KOPT-K1 (cell line): ENCODE measurements around the gene CFAP69.

Experiments
- H3K27ac ChIP-seq: fragments of 200-600 bp; sonication (generic); 2 replicates; pipeline ENCODE4 v1.5.1; 2016; ENCODE audit warnings: antibody characterized with exemption, mild to moderate bottlenecking, low read depth, low read length; ENCODE audit not compliant: poor library complexity, severe bottlenecking
- H3K36me3 ChIP-seq: fragments of 200-600 bp; sonication (generic); 2 replicates; pipeline ENCODE4 v1.5.1; 2017; ENCODE audit warnings: antibody characterized with exemption, mild to moderate bottlenecking, low read length, moderate library complexity; ENCODE audit not compliant: insufficient read depth
- H3K9me3 ChIP-seq: fragments of 200-600 bp; sonication (generic); 2 replicates; pipeline ENCODE4 v1.5.1; 2017; ENCODE audit warnings: antibody characterized with exemption, low read length, mild to moderate bottlenecking; ENCODE audit not compliant: insufficient read depth, poor library complexity, severe bottlenecking

The CFAP69 gene

DNA sequence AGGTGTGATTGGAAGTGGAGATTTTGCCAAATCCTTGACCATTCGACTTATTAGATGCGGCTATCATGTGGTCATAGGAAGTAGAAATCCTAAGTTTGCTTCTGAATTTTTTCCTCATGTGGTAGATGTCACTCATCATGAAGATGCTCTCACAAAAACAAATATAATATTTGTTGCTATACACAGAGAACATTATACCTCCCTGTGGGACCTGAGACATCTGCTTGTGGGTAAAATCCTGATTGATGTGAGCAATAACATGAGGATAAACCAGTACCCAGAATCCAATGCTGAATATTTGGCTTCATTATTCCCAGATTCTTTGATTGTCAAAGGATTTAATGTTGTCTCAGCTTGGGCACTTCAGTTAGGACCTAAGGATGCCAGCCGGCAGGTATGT is 19.8 kb upstream of the CFAP69 start:
- Histone ChIP-seq H3K9me3 (no peaks in the 10 kb centered on the region), H3K36me3 (no peaks in the 10 kb centered on the region), H3K27ac (no peak overlapping the region)

DNA sequence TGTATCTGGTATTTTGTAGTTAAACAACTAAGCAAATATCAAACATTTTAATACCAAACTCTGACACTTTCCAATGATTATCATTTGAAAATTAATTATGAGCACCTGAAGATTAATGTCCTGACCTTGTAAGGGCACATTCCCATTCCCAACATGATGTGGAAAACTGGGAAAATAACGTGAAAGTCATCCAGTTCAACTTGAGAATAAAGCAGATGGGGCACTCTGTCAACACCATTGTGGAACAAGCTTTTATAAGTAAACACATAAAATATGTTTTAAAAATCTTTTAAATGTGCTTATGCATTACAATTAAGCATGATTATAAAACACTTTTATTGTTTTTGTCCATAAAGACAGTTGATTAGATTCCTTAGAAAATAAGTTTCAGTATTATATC is 19.4 kb upstream of the CFAP69 start:
- Histone ChIP-seq H3K27ac (no peak overlapping the region), H3K36me3 (no peaks in the 10 kb centered on the region), H3K9me3 (no peaks in the 10 kb centered on the region)

DNA sequence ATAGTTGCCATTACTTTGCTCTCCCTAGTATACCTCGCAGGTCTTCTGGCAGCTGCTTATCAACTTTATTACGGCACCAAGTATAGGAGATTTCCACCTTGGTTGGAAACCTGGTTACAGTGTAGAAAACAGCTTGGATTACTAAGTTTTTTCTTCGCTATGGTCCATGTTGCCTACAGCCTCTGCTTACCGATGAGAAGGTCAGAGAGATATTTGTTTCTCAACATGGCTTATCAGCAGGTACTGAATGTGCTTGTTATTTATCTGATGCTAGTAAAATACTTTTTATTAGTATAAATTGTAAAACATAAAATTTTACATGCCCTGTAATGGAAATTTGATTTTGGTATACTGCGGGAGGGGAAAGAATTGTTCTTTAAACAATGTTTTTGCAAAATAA is 17.7 kb upstream of the CFAP69 start:
- Histone ChIP-seq H3K9me3 (no peaks in the 10 kb centered on the region), H3K36me3 (no peaks in the 10 kb centered on the region), H3K27ac (no peak overlapping the region)

DNA sequence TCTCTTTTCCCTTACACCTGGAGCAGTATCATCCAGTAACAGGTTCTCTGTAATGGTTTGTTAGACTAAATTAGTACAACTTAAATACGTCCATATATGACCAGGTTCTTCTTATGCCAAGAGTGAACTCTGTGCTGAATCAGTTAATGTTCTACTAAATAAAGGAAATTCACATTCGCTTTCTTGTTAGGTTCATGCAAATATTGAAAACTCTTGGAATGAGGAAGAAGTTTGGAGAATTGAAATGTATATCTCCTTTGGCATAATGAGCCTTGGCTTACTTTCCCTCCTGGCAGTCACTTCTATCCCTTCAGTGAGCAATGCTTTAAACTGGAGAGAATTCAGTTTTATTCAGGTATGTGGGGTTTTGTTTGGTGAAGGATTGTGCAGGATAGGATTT is 15.3 kb upstream of the CFAP69 start:
- Histone ChIP-seq H3K36me3 (no peaks in the 10 kb centered on the region), H3K9me3 (no peaks in the 10 kb centered on the region), H3K27ac (no peak overlapping the region)

DNA sequence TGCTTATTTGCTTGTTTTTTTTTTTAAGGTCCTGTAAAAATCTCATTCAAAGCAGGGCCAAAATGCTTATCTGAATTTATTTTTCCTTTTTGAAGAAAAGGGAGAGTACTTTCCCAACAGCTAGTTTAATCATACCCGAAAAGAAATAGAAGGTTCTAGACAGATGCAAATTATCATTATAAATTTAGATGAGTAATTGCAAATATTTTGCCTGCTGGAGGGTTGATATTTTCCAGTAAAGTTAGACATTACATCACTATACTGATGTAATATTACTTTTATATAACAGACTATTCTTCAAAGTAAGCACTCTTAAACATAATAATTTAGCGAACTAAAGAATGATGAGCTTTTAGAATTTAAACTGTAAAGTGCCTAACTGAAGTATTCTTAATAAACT is 14.1 kb upstream of the CFAP69 start:
- Histone ChIP-seq H3K9me3 (no peaks in the 10 kb centered on the region), H3K36me3 (no peaks in the 10 kb centered on the region), H3K27ac (no peak overlapping the region)

DNA sequence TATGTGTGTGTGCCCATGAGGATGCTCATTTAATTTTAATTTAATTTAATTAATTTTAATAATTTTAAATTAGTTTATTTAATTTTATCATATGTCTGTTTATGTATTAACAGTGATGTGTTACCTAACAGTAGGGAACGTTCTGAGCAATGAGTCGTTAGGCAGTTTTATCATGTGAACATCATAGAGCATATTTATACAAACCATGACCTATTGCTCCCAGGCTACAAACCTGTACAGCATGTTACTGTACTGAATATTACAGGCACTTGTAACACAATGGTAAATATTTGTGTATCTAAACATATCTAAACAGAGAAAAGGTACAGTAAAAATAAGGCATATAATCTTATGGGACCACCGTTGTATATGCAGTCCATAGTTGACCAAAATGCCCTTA is 13.7 kb upstream of the CFAP69 start:
- H3K9me3 ChIP-seq, result no peaks in the 10 kb centered on the region
- H3K36me3 ChIP-seq, result no peaks in the 10 kb centered on the region
- no peak overlapping the region for H3K27ac ChIP-seq

DNA sequence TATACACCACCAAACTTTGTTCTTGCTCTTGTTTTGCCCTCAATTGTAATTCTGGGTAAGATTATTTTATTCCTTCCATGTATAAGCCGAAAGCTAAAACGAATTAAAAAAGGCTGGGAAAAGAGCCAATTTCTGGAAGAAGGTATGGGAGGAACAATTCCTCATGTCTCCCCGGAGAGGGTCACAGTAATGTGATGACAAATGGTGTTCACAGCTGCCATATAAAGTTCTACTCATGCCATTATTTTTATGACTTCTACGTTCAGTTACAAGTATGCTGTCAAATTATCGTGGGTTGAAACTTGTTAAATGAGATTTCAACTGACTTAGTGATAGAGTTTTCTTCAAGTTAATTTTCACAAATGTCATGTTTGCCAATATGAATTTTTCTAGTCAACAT is 12.5 kb upstream of the CFAP69 start:
- no peak overlapping the region for H3K27ac ChIP-seq
- H3K36me3 ChIP-seq, result no peaks in the 10 kb centered on the region
- H3K9me3 ChIP-seq, result no peaks in the 10 kb centered on the region

DNA sequence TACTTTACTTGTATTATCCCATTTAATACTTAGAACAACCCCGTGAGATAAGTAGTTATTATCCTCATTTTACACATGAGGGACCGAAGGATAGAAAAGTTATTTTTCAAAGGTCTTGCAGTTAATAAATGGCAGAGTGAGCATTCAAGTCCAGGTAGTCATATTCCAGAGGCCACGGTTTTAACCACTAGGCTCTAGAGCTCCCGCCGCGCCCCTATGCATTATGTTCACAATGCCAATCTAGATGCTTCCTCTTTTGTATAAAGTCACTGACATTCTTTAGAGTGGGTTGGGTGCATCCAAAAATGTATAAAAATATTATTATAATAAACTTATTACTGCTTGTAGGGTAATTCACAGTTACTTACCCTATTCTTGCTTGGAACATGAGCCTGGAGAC is 11.4 kb upstream of the CFAP69 start:
- no peaks in the 10 kb centered on the region for H3K36me3 ChIP-seq
- H3K9me3 ChIP-seq, result no peaks in the 10 kb centered on the region
- H3K27ac ChIP-seq, result no peak overlapping the region

DNA sequence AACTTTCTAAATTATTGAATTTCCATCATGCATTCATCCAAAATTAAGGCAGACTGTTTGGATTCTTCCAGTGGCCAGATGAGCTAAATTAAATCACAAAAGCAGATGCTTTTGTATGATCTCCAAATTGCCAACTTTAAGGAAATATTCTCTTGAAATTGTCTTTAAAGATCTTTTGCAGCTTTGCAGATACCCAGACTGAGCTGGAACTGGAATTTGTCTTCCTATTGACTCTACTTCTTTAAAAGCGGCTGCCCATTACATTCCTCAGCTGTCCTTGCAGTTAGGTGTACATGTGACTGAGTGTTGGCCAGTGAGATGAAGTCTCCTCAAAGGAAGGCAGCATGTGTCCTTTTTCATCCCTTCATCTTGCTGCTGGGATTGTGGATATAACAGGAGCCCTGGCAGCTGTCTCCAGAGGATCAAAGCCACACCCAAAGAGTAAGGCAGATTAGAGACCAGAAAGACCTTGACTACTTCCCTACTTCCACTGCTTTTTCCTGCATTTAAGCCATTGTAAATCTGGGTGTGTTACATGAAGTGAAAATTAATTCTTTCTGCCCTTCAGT is 8.2 kb upstream of the CFAP69 start:
- Histone ChIP-seq H3K27ac (no peak overlapping the region), H3K9me3 (no peaks in the 10 kb centered on the region), H3K36me3 (no peaks in the 10 kb centered on the region)

DNA sequence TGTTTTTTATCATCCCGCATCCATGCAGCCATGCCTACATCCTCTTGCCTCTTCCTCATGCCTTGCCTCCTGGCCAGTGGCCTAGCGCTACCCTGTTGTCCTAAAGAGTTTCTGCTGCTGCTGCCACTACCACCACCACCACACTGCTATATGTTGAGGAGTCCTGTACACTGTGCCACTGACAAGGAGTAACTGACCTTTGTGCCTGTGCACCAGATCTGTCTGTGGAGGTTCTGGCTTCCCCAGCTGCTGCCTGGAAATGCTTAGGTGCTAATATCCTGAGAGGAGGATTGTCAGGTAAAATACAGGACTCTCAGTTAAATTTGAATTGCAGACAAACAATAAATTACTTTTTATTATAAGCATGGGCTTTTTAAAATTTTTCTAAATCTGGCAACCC is 7.0 kb upstream of the CFAP69 start:
- H3K9me3 ChIP-seq, result no peaks in the 10 kb centered on the region

DNA sequence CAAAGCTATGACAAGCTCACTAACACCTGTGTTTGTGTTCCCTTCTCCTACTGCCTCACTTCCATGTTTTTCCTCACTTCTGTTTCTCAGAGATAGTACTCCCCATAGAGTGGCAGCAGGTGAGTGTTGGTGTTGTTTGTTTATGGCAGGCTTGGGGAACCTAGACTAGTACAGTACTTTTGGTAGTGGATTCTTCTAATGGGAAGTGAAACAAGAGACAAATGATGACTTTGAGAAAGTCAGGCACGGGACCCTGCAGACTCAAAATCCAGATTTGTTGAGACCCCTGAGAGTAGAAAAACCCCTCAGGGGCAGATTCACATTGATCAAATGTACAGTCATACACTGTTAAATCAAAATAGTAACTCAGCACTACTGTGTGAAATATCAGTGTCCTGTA is 6.4 kb upstream of the CFAP69 start:
- Histone ChIP-seq H3K27ac (no peak overlapping the region), H3K36me3 (no peaks in the 10 kb centered on the region), H3K9me3 (no peaks in the 10 kb centered on the region)

More for the DNA sequence above, 7.0 kb upstream of the CFAP69 start:
- Histone ChIP-seq H3K36me3 (no peaks in the 10 kb centered on the region), H3K27ac (no peak overlapping the region)

DNA sequence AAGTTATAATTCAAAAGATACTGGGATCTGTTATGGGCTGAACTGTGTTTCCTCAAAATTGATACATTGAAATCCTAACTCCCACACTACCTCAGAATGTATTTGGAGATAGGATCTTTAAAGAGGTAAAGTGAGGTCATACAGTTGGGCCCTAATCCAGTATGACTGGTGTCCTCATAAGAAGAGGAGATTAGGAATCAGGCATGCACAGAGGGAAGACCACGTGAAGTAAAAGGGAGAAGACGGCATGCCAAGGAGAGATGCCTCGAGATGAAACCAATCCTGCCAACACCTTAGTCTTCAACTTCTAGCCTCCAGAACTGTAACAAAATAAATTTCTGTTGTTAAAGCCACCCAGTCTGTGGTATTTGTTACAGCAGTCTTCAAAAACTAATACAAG is 5.9 kb upstream of the CFAP69 start:
- no peaks in the 10 kb centered on the region for H3K36me3 ChIP-seq
- no peak overlapping the region for H3K27ac ChIP-seq
- H3K9me3 ChIP-seq, result no peaks in the 10 kb centered on the region

DNA sequence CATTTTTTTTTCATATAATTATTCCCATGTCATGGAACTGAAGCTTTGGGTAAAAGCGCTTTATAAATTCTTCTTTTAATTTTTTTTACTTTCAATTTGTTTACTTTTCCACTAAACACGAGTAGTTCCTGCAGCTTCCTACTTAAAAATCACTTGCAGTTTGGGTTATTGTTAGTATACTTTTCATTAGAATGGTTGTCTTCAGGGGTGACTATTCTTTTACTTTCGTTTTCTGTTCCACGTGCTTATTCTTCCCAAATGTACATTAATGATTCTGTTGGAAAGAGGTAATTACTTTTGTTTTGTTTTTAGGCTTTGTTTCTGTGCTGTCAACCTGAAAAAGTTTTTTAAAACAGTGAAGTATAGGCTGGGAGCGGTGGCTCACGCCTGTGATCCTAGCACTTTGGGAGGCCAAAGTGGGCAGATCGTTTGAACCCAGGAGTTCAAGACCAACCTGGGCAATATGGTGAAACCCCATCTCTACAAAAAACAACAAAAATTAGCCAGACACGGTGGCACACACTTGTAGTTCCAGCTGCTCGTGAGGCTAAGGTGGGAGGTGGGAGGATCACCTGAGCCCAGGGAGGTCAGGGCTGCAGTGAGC is 5.2 kb upstream of the CFAP69 start:
- Histone ChIP-seq H3K27ac (no peak overlapping the region), H3K9me3 (peaks cover 3% of the 10 kb centered on the region), H3K36me3 (no peaks in the 10 kb centered on the region)

DNA sequence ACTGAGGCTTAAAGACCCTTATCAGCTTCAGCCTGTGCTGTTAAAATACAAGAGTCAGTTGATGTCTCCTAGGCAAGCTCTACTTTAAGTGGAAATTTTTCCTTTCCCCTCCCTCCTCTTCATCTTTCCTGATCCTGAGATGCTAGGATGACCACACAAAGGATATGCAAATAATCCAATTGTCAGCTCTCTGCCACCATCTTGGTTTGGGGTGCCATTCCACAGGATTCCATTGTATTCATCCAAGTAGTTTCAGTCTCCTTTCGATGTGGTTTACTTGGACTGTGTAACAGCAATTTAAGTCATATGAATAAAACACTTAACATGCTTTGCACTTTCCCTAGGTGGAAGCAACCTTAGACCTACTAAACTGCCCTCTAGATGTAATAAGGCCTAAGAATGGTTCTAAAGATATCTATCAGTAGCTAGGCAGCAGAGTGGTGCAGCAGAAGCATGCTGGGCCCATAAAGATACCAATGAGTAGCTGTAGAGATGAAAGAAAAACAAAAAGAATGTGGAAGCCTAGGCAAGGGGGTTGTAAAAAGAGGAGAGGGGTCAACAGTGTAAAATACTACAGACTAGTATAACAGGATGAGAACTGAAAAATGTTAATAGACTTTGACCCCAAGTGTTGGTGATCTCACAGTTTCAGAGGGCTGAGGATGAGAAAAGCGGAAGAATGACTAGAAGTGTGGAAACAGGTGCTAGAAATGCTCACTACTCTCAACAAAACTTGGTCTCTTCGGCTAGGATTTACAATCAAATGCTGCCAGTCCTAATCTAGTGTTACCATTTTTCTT is 2.4 kb upstream of the CFAP69 start:
- Histone ChIP-seq H3K9me3 (peaks cover 14% of the 10 kb centered on the region), H3K27ac (no peak overlapping the region), H3K36me3 (no peaks in the 10 kb centered on the region)

DNA sequence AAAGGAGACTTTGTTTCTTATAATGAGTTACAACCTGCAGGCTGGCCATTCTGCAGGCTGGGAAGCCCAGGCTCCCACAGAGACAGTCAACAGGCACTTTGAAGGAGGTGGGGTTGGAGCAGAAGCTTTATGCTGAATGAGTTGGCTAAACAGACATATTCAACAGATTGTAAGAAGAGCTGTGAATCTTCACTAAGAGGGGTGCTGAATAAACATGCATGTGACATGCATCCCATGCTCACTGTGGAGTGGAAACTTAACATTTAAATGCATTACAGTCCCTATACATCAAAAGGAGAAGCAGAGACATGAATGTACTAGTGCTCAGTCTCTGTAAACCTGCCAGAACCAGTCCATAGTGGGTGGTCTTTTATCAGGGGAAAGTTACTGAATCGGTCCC is 1.4 kb upstream of the CFAP69 start:
- peaks cover 14% of the 10 kb centered on the region for H3K9me3 ChIP-seq
- H3K36me3 ChIP-seq, result no peaks in the 10 kb centered on the region
- H3K27ac ChIP-seq, result no peak overlapping the region

DNA sequence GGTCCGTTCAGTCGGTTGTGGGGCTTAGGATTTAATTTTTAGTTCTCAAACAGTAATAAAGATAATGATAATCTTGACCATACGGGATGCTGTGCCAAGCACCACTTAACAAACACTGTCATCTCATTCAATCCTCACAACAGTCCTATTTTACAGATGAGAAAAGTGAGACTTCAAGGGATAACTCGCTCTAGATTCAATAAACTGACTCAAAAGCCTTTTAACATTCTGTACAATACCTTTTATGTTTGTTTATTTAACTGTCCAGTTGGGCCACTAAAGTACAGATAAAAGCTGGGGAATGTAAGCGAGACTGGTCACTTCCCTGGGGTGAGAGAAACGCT is 437 bp upstream of the CFAP69 start:
- H3K9me3 ChIP-seq, result peaks cover 14% of the 10 kb centered on the region
- no peaks in the 10 kb centered on the region for H3K36me3 ChIP-seq
- H3K27ac ChIP-seq, result no peak overlapping the region
